HG02981 (cell line): ENCODE results near the gene GLI3.
A peak's percentile ranks its signal among the peaks of the same experiment; 100 is the strongest.

Experiments used
- ATAC-seq: cut with Tn5 transposase; IDR thresholded peaks from one replicate; pipeline ENCODE4 v1.9.1; 2021; ENCODE audit warnings: mild to moderate bottlenecking, moderate library complexity; ENCODE audit not compliant: unreplicated experiment

Gene GLI3

GRCh38 chr7:41940760-41941343 is 296.2 kb downstream of the GLI3 start:
- peak; percentile 73 for ATAC-seq

DNA sequence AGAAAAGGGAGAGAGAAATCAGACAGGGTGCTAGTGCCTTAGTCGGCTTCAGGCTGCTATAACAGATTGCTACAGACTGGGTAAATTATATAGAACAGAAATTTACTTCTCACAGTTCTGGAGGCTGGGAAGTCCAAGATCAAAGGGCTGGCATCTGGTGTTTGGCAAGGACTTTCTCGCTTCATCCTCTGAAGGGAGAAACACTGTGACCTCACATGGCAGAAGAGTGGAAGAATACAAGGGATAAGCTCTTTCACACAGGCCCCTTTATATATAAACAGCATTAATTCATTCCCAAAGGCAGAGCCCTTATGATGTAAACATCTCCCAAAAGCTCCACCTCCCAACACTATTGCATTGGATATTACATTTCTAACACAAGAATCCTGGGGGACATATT is 298.6 kb downstream of the GLI3 start:
- ATAC-seq, result no peak

- no peak for ATAC-seq
Measured at GRCh38 chr7:41933427-41933826, 303.6 kb downstream of the GLI3 start.

DNA sequence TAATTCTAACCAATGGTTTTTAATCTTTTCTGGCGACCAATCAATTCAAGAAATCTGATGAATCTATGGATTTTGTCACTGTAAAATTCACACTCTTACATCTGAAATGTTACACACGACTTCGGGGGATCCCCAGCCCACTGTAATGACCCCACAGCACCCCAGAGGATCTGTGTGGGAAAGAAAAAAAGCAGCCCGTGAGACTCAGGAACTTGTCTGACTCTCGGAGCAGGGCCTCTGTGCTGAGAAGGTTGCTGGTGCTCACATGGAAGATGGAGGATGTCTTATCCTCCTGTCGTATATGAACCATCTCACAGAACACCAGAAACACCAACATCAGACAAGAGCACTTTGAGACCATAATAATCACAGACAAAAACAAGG is 305.8 kb downstream of the GLI3 start:
- no peak for ATAC-seq

DNA sequence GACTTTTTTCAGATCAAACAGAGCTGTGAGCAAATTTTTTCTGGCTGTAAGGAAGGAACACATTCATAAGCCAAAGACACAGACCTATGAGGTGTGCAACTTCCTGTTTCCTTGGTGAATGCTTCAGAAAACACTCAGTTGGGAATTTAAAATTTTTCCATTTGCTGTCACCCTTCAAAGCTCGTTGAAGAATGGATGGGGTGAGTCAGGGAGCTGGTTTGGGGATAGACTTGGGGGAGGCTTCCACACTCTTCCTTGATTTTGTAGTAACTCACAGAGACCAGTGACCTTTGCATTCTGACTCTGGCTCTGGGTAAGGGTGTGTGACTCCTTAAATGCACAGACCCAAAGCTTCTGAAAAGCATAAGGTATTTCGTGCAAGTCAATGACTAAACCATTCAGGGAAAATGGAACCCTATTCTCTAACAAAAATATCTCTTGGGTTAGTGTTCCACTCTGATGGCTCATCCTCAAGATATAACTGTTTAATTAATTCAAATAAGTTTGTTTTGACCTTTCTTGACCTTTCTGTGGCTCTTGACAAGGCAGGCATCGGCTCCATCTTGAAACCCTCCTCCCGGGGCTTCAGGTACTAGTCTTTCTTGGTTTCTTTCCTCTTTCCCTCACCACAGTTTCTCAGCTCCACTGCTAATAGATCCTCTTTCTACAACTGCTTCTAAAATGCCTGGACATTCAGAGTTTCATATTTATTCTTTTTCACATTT is 306.3 kb downstream of the GLI3 start:
- ATAC-seq, result no peak

DNA sequence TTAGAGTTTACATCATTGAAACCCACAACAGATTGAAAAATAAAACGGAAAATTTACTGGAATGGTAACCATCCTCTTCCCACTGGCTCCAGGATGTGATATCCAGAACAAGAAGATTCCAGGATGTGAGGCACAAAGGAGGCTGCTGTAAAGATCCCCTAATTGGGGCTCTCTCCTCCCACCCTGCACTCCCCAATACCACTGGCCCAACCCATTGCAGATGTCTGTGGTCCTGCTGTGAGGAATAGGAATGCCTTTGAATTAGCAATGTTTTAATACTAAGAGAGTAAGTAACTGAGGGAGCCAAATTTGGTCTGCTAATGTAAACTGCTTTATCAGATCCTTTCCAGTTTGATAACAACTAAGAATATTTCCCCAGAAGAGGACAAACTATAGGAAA is 308.2 kb downstream of the GLI3 start:
- ATAC-seq, result no peak

GRCh38 chr7:41928166-41928565 is 308.8 kb downstream of the GLI3 start:
- no peak for ATAC-seq

DNA sequence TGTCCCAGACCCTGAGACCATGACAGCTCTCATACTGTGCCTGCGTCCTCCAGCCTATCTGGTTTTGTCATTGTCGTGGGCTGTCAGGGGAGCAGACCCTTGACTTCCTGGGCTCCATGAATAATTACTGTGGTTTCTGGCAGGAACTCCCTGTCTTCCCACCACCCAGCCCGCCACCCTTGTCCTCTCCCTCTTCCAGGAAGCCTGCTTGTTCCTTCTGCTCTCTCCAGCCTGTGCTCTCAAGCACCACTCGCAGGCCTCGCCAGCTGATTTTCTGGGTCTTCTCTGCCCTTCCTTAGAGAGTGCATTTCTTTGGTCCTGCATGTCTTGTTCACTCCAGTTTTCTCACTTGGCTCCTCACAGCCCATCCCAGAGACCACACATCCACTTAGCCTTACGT is 309.6 kb downstream of the GLI3 start:
- no peak for ATAC-seq

GRCh38 chr7:41925946-41926345 is 311.1 kb downstream of the GLI3 start:
- no peak for ATAC-seq

DNA sequence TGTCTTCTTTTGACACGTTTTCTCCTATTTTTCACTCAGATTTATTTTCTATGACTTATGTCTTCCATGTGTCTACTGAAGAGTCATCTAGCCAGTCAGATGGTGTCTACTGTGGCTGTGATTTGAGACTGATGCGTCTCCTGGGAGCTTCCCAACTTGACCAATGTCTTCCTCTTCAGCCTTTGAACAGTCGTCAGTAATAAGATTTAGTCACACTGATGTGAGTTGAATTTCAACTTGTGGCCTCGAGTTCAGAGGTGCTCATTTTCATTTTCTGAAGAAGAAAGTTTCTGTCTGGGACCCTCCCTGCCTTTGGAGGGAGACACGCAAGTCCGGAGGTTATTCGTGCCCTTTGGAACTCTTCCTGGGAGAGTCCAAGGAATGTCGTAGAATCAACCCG is 312.2 kb downstream of the GLI3 start:
- ATAC-seq, result no peak

- ATAC-seq, result no peak
Measured at GRCh38 chr7:41922373-41922772, 314.6 kb downstream of the GLI3 start.

DNA sequence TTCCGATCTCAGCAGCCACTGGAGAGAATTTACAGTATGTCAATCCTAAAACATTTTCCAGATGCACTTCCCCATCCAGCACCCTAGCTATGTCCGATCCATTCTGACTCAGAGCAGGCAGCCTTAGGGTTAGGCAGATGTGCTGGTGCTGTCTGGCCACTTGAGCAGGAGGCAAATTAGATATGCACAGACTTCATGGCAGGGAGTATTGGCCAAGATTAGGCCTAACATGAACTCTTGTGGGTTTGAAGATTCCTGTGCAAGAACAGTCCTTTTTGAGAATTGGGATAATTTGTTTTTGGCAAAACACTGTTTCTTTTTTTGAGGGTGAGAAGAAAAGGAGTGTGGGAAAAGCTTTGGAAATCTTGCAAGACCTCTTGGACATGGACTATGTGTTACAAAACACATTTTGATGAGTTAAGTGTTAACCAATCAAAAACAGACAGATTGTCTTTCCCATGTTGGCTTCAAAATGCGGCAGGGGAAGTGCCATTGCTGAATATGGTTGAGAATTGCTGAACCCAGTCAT is 315.5 kb downstream of the GLI3 start:
- no peak for ATAC-seq

GRCh38 chr7:41918597-41918996 is 318.4 kb downstream of the GLI3 start:
- ATAC-seq, result no peak

DNA sequence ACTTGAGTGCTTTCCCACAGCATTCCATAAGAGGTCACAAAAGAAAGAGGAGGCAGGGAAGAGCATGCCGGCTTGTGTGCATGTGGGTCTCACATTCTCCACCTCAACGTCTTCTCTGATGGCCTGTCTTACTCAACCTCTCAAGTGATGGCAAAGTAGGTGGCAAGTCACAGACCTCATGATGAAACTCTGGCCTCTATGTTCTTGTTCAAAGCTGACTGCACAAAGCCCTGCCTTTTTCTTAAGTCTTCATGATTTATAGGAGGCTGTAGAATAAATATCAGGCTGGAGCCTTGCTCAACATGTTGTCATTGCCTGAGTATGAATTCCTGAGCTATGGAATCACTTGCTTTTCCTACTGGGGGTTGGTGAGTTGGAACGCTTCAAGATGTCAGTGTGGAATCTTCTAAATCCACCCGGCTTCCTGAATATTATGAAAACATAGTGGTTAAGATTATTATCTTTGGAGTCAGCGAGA is 320.5 kb downstream of the GLI3 start:
- ATAC-seq, result no peak

GRCh38 chr7:41915871-41916270 is 321.1 kb downstream of the GLI3 start:
- ATAC-seq, result no peak

DNA sequence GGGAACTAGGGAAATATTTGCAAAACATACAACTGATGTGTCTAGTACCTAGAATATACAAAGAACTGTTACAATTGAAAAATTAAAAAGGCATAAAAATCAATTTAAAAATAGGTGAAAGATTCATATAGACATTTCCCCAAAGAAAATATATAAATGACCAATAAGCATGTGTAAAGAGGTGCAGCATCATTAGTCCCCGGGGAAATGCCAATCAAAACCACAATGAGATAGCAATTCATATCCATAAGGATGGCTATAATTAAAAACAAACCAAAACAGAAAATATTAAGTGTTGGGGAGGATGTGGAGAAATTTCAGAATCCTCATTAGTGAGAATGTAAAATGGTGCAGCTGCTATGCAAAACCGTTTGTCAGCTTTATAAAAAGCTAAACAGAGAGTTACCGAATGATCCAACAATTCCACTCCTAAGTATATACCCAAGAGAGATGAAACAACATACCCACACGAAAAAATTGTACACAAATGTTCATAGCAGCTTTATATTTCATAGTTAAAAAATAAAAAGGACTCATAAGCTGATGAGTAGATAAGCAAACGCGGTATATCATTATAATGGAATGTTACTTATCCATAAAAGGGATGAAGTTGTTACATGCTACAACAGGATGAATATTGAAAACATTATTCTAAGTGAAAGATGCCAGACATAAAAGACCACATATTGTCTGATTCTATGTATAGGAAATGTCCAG is 324.0 kb downstream of the GLI3 start:
- ATAC-seq, result no peak

DNA sequence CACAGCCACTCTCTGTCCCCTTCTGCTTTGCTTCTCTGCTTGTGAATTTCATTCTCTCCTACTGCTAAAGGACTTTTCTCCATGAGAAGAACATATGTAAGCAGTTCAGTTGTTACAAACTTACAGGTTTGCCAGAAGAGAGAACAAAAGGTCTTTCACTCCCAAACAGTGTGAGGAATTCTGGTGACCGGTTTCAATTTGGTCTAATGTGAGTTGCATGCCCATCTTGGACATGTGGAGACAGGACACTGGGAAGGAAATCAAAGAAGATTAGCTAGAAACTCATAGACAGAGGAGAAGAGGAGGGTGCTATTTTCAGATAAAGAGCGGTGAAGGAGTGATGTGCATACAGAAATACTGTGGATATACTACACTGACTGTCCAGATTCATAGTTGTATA is 324.6 kb downstream of the GLI3 start:
- ATAC-seq, result no peak

GRCh38 chr7:41911792-41912191 is 325.2 kb downstream of the GLI3 start:
- ATAC-seq, result no peak
